Tibial nerve (tissue), 4 donors: ENCODE data around the gene ARID5A. TPM values are rescaled to one million over a fixed set of nuclear protein-coding genes. Genes with fewer than 3 reads are reported as not detected.

Experiments used
- DNase-seq, 2 donors: peaks; one replicate each; pipeline ENCODE4 v3.0.0-alpha.2; 2019; ENCODE audit warnings: low spot score in 2 of 2
- H3K27ac ChIP-seq, 4 donors: fragments of 200-600 bp; sonication (generic) in 3 of 4; one replicate each; pipeline ENCODE4 v1.5.1; 2017 to 2019; ENCODE audit warnings: mild to moderate bottlenecking in 1 of 4
- H3K27me3 ChIP-seq, 2 donors: fragments of 200-600 bp; sonication (generic) in 1 of 2; one replicate each; pipeline versions ENCODE4 v1.5.1 to v1.6.0; 2017 to 2019
- H3K36me3 ChIP-seq, 3 donors: fragments of 200-600 bp; sonication (generic); one replicate each; pipeline ENCODE4 v1.5.1; 2018 to 2019
- H3K4me1 ChIP-seq, 4 donors: fragments of 200-600 bp; sonication (generic) in 3 of 4; one replicate each; pipeline ENCODE4 v1.5.1; 2017 to 2019
- H3K4me3 ChIP-seq, 4 donors: fragments of 200-600 bp; sonication (generic) in 3 of 4; one replicate each; pipeline ENCODE4 v1.5.1; 2017 to 2019; ENCODE audit warnings: mild to moderate bottlenecking in 1 of 4, moderate library complexity in 1 of 4
- H3K9me3 ChIP-seq, 4 donors: fragments of 200-600 bp; sonication (generic) in 3 of 4; one replicate each; pipeline ENCODE4 v1.5.1; 2017 to 2019
- EP300 ChIP-seq, 2 donors: sonication (generic); formaldehyde crosslinking; IDR thresholded peaks; one replicate each; pipeline ENCODE4 v1.6.1; 2017; ENCODE audit warnings: antibody characterized with exemption in 2 of 2, mild to moderate bottlenecking in 1 of 2
- POLR2A ChIP-seq, 2 donors: fragments of 450-650 bp; IDR thresholded peaks; one replicate each; pipeline ENCODE4 v1.6.1; 2017; ENCODE audit warnings: antibody characterized with exemption in 2 of 2, mild to moderate bottlenecking in 2 of 2, moderate library complexity in 2 of 2
- WGBS, 2 donors: methylation state at CpG; one replicate each; pipeline ENCODE4 v1.1.5; 2018; 5-methylcytosine and 5-hydroxymethylcytosine counted together
- total RNA-seq, 4 donors: library from RNA; depleted of rRNA; stranded (reverse); fragments of >200 nt; gene quantifications; one replicate each; pipeline ENCODE4 v1.1.0, GENCODE V29; 2016
- TF ChIP-seq, protein P1 (sequence below), 5 experiments: fragments of 200-600 bp in 3 of 5; fragments of 450-650 bp in 2 of 5; sonication (generic) in 3 of 5; IDR thresholded peaks; one replicate each; pipeline ENCODE4 v1.5.1; 2016 to 2019; ENCODE audit warnings: antibody characterized with exemption in 5 of 5, mild to moderate bottlenecking in 3 of 5, moderate library complexity in 2 of 5

The ARID5A gene
- total RNA-seq, 4 donors from 2014 or later, result 23.8 to 56.4 (median 40.3) TPM

DNA sequence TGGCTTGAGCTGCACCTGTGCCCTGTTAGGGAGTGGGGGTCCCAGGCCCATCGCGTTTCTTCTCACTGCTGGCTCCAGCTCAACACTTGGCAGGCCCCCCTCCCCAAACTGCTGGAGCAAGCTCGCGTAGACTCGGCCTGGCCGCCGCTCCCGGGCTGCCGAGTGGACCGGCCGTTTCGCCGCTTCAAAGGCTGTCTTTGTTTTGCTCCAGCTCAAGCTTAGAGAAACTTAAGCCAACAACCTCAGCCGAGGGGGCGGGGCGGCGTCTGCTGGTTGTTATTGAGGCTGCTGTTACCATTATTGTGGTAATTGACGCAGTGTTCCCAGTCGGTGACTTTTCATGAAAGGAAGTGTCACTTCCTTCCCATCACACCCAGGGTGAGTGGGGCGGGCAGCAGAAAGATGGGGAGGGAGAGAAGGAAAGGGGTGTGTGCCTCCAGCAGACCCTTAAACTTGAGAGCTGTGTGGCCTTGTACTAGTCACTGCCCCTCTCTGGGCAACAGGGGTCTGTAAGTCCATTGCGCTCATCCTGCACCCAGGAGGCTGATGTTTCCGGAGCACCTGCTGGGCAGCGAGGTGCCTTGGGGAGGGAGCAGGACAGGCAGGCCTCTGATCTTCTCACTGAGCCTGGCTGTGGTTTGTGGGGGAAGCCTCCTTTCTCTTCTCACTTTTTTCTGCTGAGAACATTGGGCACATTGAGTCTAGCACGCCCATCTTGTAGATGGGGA lies 2.1 kb downstream of the ARID5A start:
- Histone ChIP-seq H3K36me3 (peaks cover 0 to 8% (median 0%) of the 10 kb centered on the region in 3 donors), H3K4me1 (peaks cover 3 to 78% (median 37%) of the 10 kb centered on the region in 4 donors), H3K27me3 (no peaks in the 10 kb centered on the region), H3K4me3 (peak overlapping the region; percentile 89 to 100 (median 96)), H3K9me3 (no peaks in the 10 kb centered on the region), H3K27ac (peak overlapping the region; percentile 99 to 100 (median 100))
- TF ChIP-seq POLR2A (IDR thresholded peaks at IDR 0.05), result peak; percentile 39 to 63
- TF ChIP-seq EP300 (IDR thresholded peaks at IDR 0.05), result peak; percentile 76 to 96
- TF ChIP-seq, protein P1, sequence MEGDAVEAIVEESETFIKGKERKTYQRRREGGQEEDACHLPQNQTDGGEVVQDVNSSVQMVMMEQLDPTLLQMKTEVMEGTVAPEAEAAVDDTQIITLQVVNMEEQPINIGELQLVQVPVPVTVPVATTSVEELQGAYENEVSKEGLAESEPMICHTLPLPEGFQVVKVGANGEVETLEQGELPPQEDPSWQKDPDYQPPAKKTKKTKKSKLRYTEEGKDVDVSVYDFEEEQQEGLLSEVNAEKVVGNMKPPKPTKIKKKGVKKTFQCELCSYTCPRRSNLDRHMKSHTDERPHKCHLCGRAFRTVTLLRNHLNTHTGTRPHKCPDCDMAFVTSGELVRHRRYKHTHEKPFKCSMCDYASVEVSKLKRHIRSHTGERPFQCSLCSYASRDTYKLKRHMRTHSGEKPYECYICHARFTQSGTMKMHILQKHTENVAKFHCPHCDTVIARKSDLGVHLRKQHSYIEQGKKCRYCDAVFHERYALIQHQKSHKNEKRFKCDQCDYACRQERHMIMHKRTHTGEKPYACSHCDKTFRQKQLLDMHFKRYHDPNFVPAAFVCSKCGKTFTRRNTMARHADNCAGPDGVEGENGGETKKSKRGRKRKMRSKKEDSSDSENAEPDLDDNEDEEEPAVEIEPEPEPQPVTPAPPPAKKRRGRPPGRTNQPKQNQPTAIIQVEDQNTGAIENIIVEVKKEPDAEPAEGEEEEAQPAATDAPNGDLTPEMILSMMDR (IDR thresholded peaks at IDR 0.05), result no peak
- peak; percentile 86 to 88 for DNase-seq
- WGBS, 2 donors, result 9 to 11% methylated on average over 24 of the region's 24 CpGs

- 72 to 76% methylated on average over 9 of the region's 9 CpGs for WGBS, 2 donors
- H3K4me3 ChIP-seq, result peak overlapping the region in 2 of 4 donors; percentile 89 to 100
- H3K36me3 ChIP-seq, result peaks cover 0 to 8% (median 0%) of the 10 kb centered on the region in 3 donors
- DNase-seq, result no peak
- no peaks in the 10 kb centered on the region for H3K27me3 ChIP-seq
- TF ChIP-seq POLR2A (IDR thresholded peaks at IDR 0.05), result no peak
- no peak for TF ChIP-seq EP300 (IDR thresholded peaks at IDR 0.05)
- TF ChIP-seq, protein P1 (IDR thresholded peaks at IDR 0.05), result no peak
- peaks cover 0 to 70% (median 30%) of the 10 kb centered on the region in 4 donors for H3K4me1 ChIP-seq
- H3K27ac ChIP-seq, result peak overlapping the region in 3 of 4 donors; percentile 99 to 100 (median 100)
- no peaks in the 10 kb centered on the region for H3K9me3 ChIP-seq
Observed at GRCh38 chr2:96539215-96539920, 2.8 kb downstream of the ARID5A start.

DNA sequence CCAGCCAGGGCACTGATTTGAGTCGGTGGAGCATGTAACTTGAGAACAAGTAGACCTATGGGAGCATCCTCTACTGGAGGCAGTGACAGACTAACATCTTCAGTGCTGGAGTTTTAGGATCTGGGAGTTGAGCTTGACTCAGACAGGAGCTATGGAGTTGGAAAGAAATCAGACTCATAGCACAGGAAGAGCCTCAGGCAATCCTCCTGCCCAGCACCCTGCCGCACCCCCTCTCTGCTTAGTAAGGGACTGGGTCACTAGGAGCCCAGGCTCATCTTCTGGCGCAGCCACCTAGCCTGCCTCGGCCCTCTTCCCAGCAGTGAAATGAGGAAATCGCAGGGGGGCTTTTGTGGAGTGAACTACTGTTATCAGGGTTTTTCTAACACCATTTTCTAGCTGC lies 3.6 kb downstream of the ARID5A start:
- DNase-seq, result no peak
- 60 to 71% methylated on average over 5 of the region's 5 CpGs for WGBS, 2 donors
- TF ChIP-seq EP300 (IDR thresholded peaks at IDR 0.05) (no peak), POLR2A (IDR thresholded peaks at IDR 0.05) (no peak)
- TF ChIP-seq, protein P1 (IDR thresholded peaks at IDR 0.05), result no peak
- H3K27me3 ChIP-seq, result no peaks in the 10 kb centered on the region
- no peaks in the 10 kb centered on the region for H3K9me3 ChIP-seq
- H3K4me1 ChIP-seq, result peaks cover 0 to 63% (median 25%) of the 10 kb centered on the region in 4 donors
- H3K36me3 ChIP-seq, result peaks cover 0 to 9% (median 0%) of the 10 kb centered on the region in 3 donors
- H3K27ac ChIP-seq, result peak overlapping the region in 1 of 4 donors; percentile 100
- no peak overlapping the region for H3K4me3 ChIP-seq

DNA sequence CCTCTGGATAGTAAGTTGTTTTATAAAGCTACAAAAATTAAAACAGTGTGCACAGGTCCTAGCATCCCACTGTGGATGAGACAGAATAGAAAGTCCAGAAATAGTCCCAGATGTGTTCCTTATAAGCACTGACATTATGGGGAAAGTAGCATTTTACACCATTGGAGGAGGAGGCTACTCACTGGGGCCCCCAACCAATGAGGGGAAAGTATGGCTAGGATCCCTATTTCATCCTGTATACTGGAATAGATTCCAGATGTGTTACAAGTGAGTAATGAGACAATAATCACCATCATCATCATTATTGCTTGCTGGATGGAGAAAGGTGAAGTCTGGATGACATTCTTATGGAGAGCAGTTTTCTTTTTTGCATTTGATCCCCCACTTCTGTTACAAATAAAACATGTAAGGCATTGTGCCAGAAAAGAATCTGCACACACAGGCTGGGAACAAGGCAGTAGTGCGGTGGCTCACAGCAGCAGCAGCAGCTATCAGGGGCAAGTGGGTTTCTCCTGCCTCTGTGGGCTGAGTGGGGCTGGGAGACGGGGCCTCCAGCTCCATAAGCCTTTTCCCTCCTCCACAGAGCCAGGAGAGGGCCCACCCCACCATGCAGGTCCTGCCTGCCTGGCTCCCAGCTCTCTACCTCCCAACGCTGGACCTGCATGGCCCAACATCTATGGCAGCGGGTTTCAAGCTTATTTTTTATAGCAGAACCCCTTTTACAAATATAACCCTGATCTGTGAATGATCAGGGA lies 5.0 kb downstream of the ARID5A start:
- Histone ChIP-seq H3K36me3 (peaks cover 0 to 22% (median 0%) of the 10 kb centered on the region in 3 donors), H3K27me3 (no peaks in the 10 kb centered on the region), H3K9me3 (no peaks in the 10 kb centered on the region), H3K4me3 (no peak overlapping the region), H3K4me1 (peaks cover 0 to 57% (median 25%) of the 10 kb centered on the region in 4 donors), H3K27ac (peak overlapping the region in 1 of 4 donors; percentile 23)
- 69 to 88% methylated on average over 4 of the region's 4 CpGs for WGBS, 2 donors
- TF ChIP-seq, protein P1 (IDR thresholded peaks at IDR 0.05), result no peak
- no peak for TF ChIP-seq POLR2A (IDR thresholded peaks at IDR 0.05)
- TF ChIP-seq EP300 (IDR thresholded peaks at IDR 0.05), result no peak
- DNase-seq, result no peak
